ENCODE measurements around the gene SERP2. TPM values are rescaled to one million over a fixed set of nuclear protein-coding genes. Genes with fewer than 3 reads are reported as not detected.

Gene SERP2
- total and polyA plus RNA-seq, 2 donors (not counting 1 experiment from before 2014, with no cell fraction given), result 0.43 TPM; not detected in 1

GRCh38 chr13:44350775-44351504 is 22.7 kb upstream of the SERP2 start:
- ATAC-seq (ENCODE audit: low read depth) (no peak), DNase-seq (no peak)
- Histone ChIP-seq H3K27me3 (replicated peaks in 1 of 4; ENCODE audit: control extremely low read depth in 1 of 4, control insufficient read depth in 3 of 4, insufficient read depth in 4 of 4, low read length in 3 of 4) (no peaks in the 10 kb centered on the region), H3K27ac (ENCODE audit: low read length in 2 of 2) (no peak overlapping the region), H3K9ac (ENCODE audit: low read length) (no peak overlapping the region), H3K9me3 (ENCODE audit: control extremely low read depth in 1 of 3, control insufficient read depth in 2 of 3, insufficient read depth in 1 of 3, low read length in 2 of 3) (no peaks in the 10 kb centered on the region), H3K4me2 (replicated peaks; ENCODE audit: low read depth, low read length, poor library complexity, severe bottlenecking) (no peak overlapping the region), H3K79me2 (ENCODE audit: control insufficient read depth, insufficient read depth, low read length) (no peaks in the 10 kb centered on the region), H3K4me3 (ENCODE audit: control extremely low read depth in 1 of 5, extremely low read depth in 1 of 5, insufficient read depth in 1 of 5, low read depth in 2 of 5, low read length in 4 of 5) (no peak overlapping the region), H3K36me3 (replicated peaks in 1 of 2; ENCODE audit: control extremely low read depth in 1 of 2, control insufficient read depth in 1 of 2, extremely low read depth in 1 of 2, insufficient read depth in 2 of 2, low read length in 1 of 2) (no peaks in the 10 kb centered on the region), H4K20me1 (ENCODE audit: control insufficient read depth, insufficient read depth, low read length, poor library complexity, severe bottlenecking) (no peaks in the 10 kb centered on the region), H3K4me1 (ENCODE audit: control insufficient read depth in 2 of 2, insufficient read depth in 2 of 2, low read length in 2 of 2) (no peaks in the 10 kb centered on the region), H2AFZ (ENCODE audit: insufficient read depth, low read depth, low read length, poor library complexity, severe bottlenecking) (no peak overlapping the region)
- Mint-ChIP-seq H3K4me3 (no peak overlapping the region), H3K27me3 (peaks cover 5% of the 10 kb centered on the region), H3K27ac (no peak overlapping the region), H3K4me1 (no peaks in the 10 kb centered on the region), H3K9me3 (ENCODE audit: insufficient read depth) (no peaks in the 10 kb centered on the region)
- intact Hi-C loops (cut with micrococcal nuclease), result no loop called here
- POLR2A ChIA-PET, result no interaction called here
- TF ChIP-seq EZH2 (IDR thresholded peaks at IDR 0.05; ENCODE audit: borderline replicate concordance, insufficient read depth, low read depth, low read length, poor library complexity, severe bottlenecking) (no peak), CTCF (IDR thresholded peaks at IDR 0.05) (no peak)
- WGBS (ENCODE audit: insufficient coverage), result 97% methylated on average over 5 of the region's 9 CpGs
- CTCF ChIA-PET, result interaction anchor here (0.7 kb wide), 1 partner anchor 974 kb away, joined by 4 read pairs; no protein-coding TSS in a partner anchor

DNA sequence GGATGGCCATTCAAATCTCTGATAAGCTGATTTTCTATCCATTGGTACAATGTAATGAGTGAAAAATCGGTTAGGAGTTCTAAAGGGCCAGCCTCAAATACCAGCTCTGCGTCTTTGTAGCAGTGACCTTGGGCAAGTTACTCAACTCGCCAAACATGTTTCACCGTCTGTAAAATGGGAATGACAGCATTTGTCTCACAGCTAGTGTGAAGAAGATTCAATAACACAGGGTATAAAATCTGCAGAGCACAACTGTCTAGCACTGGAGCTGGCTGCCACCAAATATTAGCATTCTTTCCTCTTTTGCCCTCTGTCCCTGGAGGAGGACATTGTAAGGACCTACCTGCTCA is 22.1 kb upstream of the SERP2 start:
- H3K27ac ChIP-seq (ENCODE audit: low read length in 2 of 2), result no peak overlapping the region

More for the DNA sequence above, 22.1 kb upstream of the SERP2 start:
- no peaks in the 10 kb centered on the region for H3K9me3 Mint-ChIP-seq (ENCODE audit: insufficient read depth)
- H3K9me3 ChIP-seq (ENCODE audit: control extremely low read depth in 1 of 3, control insufficient read depth in 2 of 3, insufficient read depth in 1 of 3, low read length in 2 of 3), result no peaks in the 10 kb centered on the region
- no peaks in the 10 kb centered on the region for H3K4me1 ChIP-seq (ENCODE audit: control insufficient read depth in 2 of 2, insufficient read depth in 2 of 2, low read length in 2 of 2)
- no peaks in the 10 kb centered on the region for H3K79me2 ChIP-seq (ENCODE audit: control insufficient read depth, insufficient read depth, low read length)
- H3K27ac Mint-ChIP-seq, result no peak overlapping the region
- no peak for ATAC-seq (ENCODE audit: low read depth)
- peaks cover 5% of the 10 kb centered on the region for H3K27me3 Mint-ChIP-seq
- H3K36me3 ChIP-seq (replicated peaks in 1 of 2; ENCODE audit: control extremely low read depth in 1 of 2, control insufficient read depth in 1 of 2, extremely low read depth in 1 of 2, insufficient read depth in 2 of 2, low read length in 1 of 2), result no peaks in the 10 kb centered on the region
- 89% methylated on average over 4 of the region's 4 CpGs for WGBS (ENCODE audit: insufficient coverage)
- intact Hi-C loops (cut with micrococcal nuclease), result no loop called here
- no peak for DNase-seq
- H3K9ac ChIP-seq (ENCODE audit: low read length), result no peak overlapping the region
- no peak overlapping the region for H3K4me2 ChIP-seq (replicated peaks; ENCODE audit: low read depth, low read length, poor library complexity, severe bottlenecking)
- no peaks in the 10 kb centered on the region for H3K27me3 ChIP-seq (replicated peaks in 1 of 4; ENCODE audit: control extremely low read depth in 1 of 4, control insufficient read depth in 3 of 4, insufficient read depth in 4 of 4, low read length in 3 of 4)
- CTCF ChIA-PET, result no interaction called here
- TF ChIP-seq EZH2 (IDR thresholded peaks at IDR 0.05; ENCODE audit: borderline replicate concordance, insufficient read depth, low read depth, low read length, poor library complexity, severe bottlenecking) (no peak), CTCF (IDR thresholded peaks at IDR 0.05) (no peak)
- no peak overlapping the region for H3K4me3 ChIP-seq (ENCODE audit: control extremely low read depth in 1 of 5, extremely low read depth in 1 of 5, insufficient read depth in 1 of 5, low read depth in 2 of 5, low read length in 4 of 5)
- POLR2A ChIA-PET, result no interaction called here
- H3K4me1 Mint-ChIP-seq, result no peaks in the 10 kb centered on the region
- H3K4me3 Mint-ChIP-seq, result no peak overlapping the region
- no peak overlapping the region for H2AFZ ChIP-seq (ENCODE audit: insufficient read depth, low read depth, low read length, poor library complexity, severe bottlenecking)
- H4K20me1 ChIP-seq (ENCODE audit: control insufficient read depth, insufficient read depth, low read length, poor library complexity, severe bottlenecking), result no peaks in the 10 kb centered on the region

Measured in B cell (primary cell).